ENCODE data around the gene WAPL.

DNA sequence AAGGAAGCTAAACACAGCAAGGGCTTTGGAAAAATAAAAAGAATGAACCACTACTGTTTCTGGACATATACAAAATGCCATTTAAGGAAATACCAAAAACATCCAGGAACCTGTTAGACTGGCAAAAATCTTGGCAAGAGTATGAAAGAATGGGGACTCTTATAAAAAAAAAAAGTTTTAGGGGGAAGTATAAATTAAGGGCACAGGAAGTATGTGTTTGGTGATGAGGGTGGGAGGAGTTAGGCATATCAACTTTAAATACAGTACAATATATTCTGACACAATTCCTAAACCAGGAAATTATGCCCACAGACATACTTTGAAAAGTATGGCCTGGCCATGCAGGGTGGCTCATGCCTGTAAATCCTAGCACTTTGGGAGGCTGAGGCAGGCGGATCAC is 74.2 kb downstream of the WAPL start:
- TF ChIP-seq SIN3A (IDR thresholded peaks at IDR 0.05; ENCODE audit: borderline replicate concordance, insufficient read depth, low read length) (no peak), TAF1 (IDR thresholded peaks at IDR 0.05; ENCODE audit: borderline replicate concordance, insufficient read depth, low read length) (no peak), FOXP2 (optimal IDR thresholded peaks at IDR 0.05; ENCODE audit: borderline replicate concordance, extremely low read depth, extremely low read length, insufficient read depth) (no peak)
- TF ChIP-seq, protein P1, sequence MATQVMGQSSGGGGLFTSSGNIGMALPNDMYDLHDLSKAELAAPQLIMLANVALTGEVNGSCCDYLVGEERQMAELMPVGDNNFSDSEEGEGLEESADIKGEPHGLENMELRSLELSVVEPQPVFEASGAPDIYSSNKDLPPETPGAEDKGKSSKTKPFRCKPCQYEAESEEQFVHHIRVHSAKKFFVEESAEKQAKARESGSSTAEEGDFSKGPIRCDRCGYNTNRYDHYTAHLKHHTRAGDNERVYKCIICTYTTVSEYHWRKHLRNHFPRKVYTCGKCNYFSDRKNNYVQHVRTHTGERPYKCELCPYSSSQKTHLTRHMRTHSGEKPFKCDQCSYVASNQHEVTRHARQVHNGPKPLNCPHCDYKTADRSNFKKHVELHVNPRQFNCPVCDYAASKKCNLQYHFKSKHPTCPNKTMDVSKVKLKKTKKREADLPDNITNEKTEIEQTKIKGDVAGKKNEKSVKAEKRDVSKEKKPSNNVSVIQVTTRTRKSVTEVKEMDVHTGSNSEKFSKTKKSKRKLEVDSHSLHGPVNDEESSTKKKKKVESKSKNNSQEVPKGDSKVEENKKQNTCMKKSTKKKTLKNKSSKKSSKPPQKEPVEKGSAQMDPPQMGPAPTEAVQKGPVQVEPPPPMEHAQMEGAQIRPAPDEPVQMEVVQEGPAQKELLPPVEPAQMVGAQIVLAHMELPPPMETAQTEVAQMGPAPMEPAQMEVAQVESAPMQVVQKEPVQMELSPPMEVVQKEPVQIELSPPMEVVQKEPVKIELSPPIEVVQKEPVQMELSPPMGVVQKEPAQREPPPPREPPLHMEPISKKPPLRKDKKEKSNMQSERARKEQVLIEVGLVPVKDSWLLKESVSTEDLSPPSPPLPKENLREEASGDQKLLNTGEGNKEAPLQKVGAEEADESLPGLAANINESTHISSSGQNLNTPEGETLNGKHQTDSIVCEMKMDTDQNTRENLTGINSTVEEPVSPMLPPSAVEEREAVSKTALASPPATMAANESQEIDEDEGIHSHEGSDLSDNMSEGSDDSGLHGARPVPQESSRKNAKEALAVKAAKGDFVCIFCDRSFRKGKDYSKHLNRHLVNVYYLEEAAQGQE (IDR thresholded peaks at IDR 0.05; ENCODE audit: insufficient read depth in 1 of 2, low read depth in 2 of 2, low read length in 2 of 2) = no peak
